Measurements from ENCODE around the gene LILRB2. TPM values are rescaled to one million over a fixed set of nuclear protein-coding genes. Genes with fewer than 3 reads are reported as not detected.
"Not testable (repeated sequence)": the region's sequence is repeated elsewhere in the genome, so short reads cannot be mapped to it uniquely, and the experiment has no call there.

LILRB2 gene
- total RNA-seq, 4 donors from 2014 or later: 3.5 to 15.4 (median 10.1) TPM

DNA sequence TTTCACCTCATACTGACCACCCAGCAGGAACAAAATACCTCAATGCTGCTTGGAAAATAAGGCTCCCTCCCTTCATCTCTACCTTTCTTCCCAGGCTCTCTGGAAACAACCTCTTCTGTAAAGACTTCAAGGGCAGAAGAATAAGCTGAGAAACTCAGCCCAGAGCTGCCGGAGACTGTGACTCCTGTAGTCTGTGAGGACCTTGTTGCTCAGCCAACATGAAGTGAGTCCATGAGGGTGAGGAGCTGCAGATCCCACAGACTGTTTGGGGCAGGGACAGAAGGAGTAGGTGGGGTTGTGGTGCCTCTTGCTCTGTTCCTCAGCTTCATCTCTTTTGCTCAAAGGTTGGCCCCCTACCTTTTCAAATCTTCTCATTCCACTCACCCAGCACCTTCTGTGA lies 24.2 kb upstream of the LILRB2 start:
- DNase-seq (ENCODE audit: low spot score) (no peak), ATAC-seq (ENCODE audit: low FRiP score) (no peak)
- TF ChIP-seq, protein P1, sequence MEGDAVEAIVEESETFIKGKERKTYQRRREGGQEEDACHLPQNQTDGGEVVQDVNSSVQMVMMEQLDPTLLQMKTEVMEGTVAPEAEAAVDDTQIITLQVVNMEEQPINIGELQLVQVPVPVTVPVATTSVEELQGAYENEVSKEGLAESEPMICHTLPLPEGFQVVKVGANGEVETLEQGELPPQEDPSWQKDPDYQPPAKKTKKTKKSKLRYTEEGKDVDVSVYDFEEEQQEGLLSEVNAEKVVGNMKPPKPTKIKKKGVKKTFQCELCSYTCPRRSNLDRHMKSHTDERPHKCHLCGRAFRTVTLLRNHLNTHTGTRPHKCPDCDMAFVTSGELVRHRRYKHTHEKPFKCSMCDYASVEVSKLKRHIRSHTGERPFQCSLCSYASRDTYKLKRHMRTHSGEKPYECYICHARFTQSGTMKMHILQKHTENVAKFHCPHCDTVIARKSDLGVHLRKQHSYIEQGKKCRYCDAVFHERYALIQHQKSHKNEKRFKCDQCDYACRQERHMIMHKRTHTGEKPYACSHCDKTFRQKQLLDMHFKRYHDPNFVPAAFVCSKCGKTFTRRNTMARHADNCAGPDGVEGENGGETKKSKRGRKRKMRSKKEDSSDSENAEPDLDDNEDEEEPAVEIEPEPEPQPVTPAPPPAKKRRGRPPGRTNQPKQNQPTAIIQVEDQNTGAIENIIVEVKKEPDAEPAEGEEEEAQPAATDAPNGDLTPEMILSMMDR (IDR thresholded peaks at IDR 0.05): no peak

DNA sequence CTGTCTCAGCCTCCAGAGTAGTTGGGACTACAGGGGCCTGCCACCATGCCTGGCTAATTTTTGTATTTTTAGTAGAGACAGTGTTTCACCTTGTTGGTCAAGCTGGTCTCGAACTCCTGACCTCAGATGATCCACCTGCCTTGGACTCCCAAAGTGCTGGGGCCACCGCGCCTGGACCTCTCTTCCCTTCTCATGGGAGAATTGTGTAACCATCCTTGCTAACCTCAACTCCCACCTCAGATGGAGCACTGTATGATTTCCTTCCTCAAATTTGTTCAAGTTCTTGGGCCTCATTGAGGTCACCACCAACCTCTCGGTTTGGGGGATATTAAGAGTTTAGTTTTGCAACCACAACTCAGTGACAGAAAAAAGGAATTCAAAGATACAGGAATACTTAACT lies 21.3 kb upstream of the LILRB2 start:
- DNase-seq (ENCODE audit: low spot score) (no peak), ATAC-seq (ENCODE audit: low FRiP score) (no peak)
- TF ChIP-seq, protein P1 (IDR thresholded peaks at IDR 0.05): no peak

DNA sequence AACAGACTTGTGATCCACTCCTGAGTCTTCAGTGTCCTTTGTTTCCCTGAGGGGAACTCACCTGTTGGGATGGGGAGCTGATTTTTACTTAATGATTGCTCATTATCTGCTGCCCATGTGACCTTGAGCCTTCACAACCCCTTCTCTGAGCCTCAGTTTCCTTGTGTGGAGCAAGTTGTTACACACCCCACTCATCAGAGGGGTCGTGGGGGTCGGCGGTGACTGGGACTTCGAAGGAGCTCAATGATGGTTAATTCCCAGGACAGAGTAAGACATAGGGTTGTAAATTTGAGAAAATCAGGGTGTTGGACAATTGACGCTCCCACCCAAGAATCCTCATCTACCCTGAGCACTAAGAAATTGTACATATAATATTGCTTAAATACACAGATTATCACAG lies 18.6 kb upstream of the LILRB2 start:
- TF ChIP-seq, protein P1 (IDR thresholded peaks at IDR 0.05): no peak
- ATAC-seq (ENCODE audit: low FRiP score): no peak
- no peak for DNase-seq (ENCODE audit: low spot score)

DNA sequence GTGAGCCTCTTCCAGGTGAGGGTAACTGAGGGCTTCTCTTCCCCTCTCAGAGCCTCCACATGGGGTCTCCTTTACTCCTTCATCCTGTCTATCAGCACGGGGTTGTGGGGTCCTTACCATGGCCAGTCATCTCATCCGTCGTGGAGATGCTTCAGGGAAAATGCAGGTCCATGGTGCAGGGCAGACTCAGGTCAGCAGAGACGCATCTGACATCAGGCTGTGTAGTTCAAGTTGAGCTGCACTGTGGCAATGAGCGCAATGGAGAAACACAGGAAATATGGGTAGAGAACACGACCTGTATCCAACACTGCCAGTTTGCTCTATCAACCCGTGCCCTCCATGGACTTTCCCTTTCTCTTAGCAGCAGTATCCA lies 18.2 kb upstream of the LILRB2 start:
- DNase-seq (ENCODE audit: low spot score) (no peak), ATAC-seq (ENCODE audit: low FRiP score) (no peak)
- TF ChIP-seq, protein P1 (IDR thresholded peaks at IDR 0.05): no peak

DNA sequence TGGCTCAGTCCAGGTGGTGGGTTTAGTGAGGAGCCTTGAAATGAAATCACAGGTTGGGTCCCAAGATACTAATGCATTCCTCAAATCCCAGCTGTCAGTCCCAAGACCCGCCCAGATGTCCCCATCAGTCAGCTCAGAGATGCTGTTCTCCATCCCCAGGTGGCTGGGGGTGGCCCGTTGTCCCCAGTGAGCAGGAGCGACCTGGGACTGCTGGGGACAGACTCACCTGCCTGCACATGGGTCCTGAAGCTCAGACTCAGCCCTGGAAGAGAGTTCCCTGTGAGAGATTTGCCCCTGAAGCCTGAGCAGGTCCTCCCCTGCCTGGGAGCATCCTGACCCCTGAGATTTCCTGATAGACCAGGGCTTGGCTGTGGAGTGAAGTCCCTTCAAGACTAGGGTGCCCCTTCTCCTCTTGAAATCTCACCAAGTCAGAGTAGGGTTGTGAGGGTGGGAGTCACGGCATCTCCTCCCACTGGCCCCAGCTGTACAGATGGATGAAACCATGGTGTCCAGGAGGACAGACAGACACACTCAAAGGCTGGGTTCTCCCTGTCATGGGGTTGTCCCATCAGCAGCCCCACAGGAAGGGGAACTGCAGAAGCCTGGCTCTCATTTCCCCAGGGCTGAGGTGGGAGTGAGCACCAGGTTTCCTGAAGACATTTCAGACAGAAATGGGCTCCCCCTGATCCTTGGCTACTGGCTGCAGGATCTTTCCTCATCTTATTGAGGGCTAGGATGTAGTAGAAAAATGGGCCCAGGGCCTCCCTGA lies 17.6 kb upstream of the LILRB2 start:
- TF ChIP-seq, protein P1 (IDR thresholded peaks at IDR 0.05): no peak
- DNase-seq (ENCODE audit: low spot score) (no peak), ATAC-seq (ENCODE audit: low FRiP score) (no peak)

DNA sequence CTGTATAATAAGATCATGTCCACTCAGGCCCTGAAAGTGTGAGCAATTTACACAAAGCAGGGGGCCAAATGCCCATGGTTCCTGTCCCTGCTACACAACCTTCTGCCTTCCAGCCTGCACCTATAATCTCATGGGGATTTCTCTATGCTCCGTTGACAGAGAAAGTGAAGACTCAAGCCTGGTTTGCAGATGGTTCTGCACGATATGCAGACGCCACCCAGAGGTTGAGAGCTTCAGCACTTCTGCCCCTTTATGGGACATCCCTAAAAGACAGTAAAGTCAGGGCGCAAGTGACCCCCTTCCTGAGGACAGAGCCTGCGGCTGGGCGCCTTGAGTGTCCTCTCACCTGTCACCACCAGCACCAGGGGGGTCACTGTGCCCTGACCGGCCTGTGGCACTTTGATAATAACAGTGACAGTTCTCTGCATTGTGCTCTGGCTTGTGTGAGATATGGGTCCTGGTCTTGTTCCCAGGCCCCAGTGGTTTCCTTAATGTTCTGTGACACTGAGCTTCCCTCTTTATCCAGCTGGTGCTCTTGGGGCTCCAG lies 16.9 kb upstream of the LILRB2 start:
- TF ChIP-seq, protein P1 (IDR thresholded peaks at IDR 0.05): no peak
- DNase-seq (ENCODE audit: low spot score) (no peak), ATAC-seq (ENCODE audit: low FRiP score) (no peak)

DNA sequence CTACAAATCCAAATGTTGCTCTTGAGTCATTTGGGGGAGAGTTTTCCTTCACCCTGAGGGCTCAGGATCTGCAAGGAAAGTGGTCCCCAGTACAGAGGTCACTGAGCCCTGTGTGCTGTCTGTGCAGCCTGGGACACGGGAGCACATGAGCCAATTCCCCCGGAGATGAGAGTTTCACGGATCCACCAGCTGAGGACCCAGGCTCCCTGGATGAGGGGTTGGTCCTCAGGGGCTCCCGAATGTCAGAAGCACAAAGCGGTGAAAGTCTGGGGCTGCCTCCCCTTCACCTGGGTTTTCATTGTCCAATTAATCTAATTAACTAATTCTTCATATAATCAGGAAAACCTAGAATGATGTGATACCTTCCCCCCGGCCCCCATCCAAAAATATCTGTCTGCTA lies 13.6 kb upstream of the LILRB2 start:
- DNase-seq (ENCODE audit: low spot score) (no peak), ATAC-seq (ENCODE audit: low FRiP score) (no peak)
- TF ChIP-seq, protein P1 (IDR thresholded peaks at IDR 0.05): no peak

DNA sequence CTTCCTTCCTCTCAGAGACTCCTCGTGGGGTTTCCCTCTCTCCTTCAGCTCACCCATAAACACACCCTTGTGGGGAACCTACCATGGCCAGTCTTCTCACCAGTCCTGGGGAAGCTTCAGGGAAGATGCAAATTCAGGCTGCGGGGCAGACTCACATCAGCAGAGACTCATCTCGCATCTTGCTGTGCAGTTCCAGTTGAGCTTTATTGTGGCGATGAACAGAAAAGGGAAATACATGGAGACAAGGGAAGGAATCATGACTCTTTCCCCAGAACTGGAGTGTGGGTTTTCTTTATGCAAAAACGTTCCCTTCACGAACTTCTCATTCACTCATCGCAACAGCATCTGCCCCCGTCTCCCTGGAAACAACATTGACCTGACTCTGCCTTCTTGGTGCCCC lies 8.2 kb upstream of the LILRB2 start:
- not testable (repeated sequence) for ATAC-seq (ENCODE audit: low FRiP score); DNase-seq (ENCODE audit: low spot score)

Measured in omental fat pad (tissue), 4 donors.